ENCODE data around the gene CTIF. TPM values are rescaled to one million over a fixed set of nuclear protein-coding genes. Genes with fewer than 3 reads are reported as not detected.
"Not testable (repeated sequence)": the region's sequence is repeated elsewhere in the genome, so short reads cannot be mapped to it uniquely, and the experiment has no call there.

The CTIF gene
- total and polyA plus RNA-seq, 5 donors = 41.0 to 78.2 (median 48.5) TPM

- H3K4me3 ChIP-seq (ENCODE audit: low read length) = no peak overlapping the region
- no peaks in the 10 kb centered on the region for H3K9me3 ChIP-seq (ENCODE audit: control insufficient read depth, low read length)
- intact Hi-C loops (cut with DNase I) = loop anchor here in 3 of 4 donors (10.0 kb wide), 3 partner anchors 61 to 461 kb away; no protein-coding TSS in a partner anchor
- 53% methylated on average over 14 of the region's 14 CpGs for WGBS
- peak; percentile 58 to 76 for ATAC-seq
- peak overlapping the region; percentile 77 for H3K27ac ChIP-seq (ENCODE audit: low read length)
- H3K27me3 ChIP-seq (ENCODE audit: control insufficient read depth, insufficient read depth) = no peaks in the 10 kb centered on the region
- peaks cover 32% of the 10 kb centered on the region for H3K4me1 ChIP-seq (ENCODE audit: control insufficient read depth, insufficient read depth, low read length)
- peak; percentile 80 to 88 (median 86) for DNase-seq
Measured at GRCh38 chr18:48713309-48713708, 174.5 kb downstream of the CTIF start.

GRCh38 chr18:48714873-48715272 is 176.0 kb downstream of the CTIF start:
- H3K27ac ChIP-seq (ENCODE audit: low read length) = no peak overlapping the region
- no peaks in the 10 kb centered on the region for H3K9me3 ChIP-seq (ENCODE audit: control insufficient read depth, low read length)
- peaks cover 29% of the 10 kb centered on the region for H3K4me1 ChIP-seq (ENCODE audit: control insufficient read depth, insufficient read depth, low read length)
- H3K4me3 ChIP-seq (ENCODE audit: low read length) = no peak overlapping the region
- 94% methylated on average over 6 of the region's 6 CpGs for WGBS
- intact Hi-C loops (cut with DNase I) = loop anchor here in 3 of 4 donors (10.0 kb wide), 3 partner anchors 60 to 460 kb away; no protein-coding TSS in a partner anchor
- ATAC-seq (no peak), DNase-seq (peak in 1 of 3 donors; percentile 35)
- no peaks in the 10 kb centered on the region for H3K27me3 ChIP-seq (ENCODE audit: control insufficient read depth, insufficient read depth)

- Histone ChIP-seq H3K4me1 (ENCODE audit: control insufficient read depth, insufficient read depth, low read length) (peaks cover 31% of the 10 kb centered on the region), H3K27ac (ENCODE audit: low read length) (peak overlapping the region; percentile 53), H3K4me3 (ENCODE audit: low read length) (no peak overlapping the region), H3K9me3 (ENCODE audit: control insufficient read depth, low read length) (no peaks in the 10 kb centered on the region), H3K27me3 (ENCODE audit: control insufficient read depth, insufficient read depth) (no peaks in the 10 kb centered on the region)
- ATAC-seq (peak; percentile 54 to 64), DNase-seq (peak; percentile 66 to 78 (median 73))
- 63% methylated on average over 10 of the region's 10 CpGs for WGBS
- intact Hi-C loops (cut with DNase I) = loop anchor here in 3 of 4 donors (10.0 kb wide), 3 partner anchors 59 to 459 kb away; no protein-coding TSS in a partner anchor
Measured at GRCh38 chr18:48715711-48716361, 177.0 kb downstream of the CTIF start.

- WGBS = 96% methylated on average over 9 of the region's 9 CpGs
Measured at GRCh38 chr18:48717227-48717626, 178.4 kb downstream of the CTIF start.

GRCh38 chr18:48718251-48718959 is 179.6 kb downstream of the CTIF start:
- Histone ChIP-seq H3K9me3 (ENCODE audit: control insufficient read depth, low read length) (no peaks in the 10 kb centered on the region), H3K27me3 (ENCODE audit: control insufficient read depth, insufficient read depth) (no peaks in the 10 kb centered on the region), H3K27ac (ENCODE audit: low read length) (no peak overlapping the region), H3K4me1 (ENCODE audit: control insufficient read depth, insufficient read depth, low read length) (peaks cover 20% of the 10 kb centered on the region), H3K4me3 (ENCODE audit: low read length) (no peak overlapping the region)
- DNase-seq = no peak
- WGBS = 99% methylated on average over 10 of the region's 10 CpGs
- ATAC-seq = no peak
- intact Hi-C loops (cut with DNase I) = loop anchor here in 3 of 4 donors (10.0 kb wide), 3 partner anchors 56 to 456 kb away; no protein-coding TSS in a partner anchor

More at GRCh38 chr18:48717227-48717626, 178.4 kb downstream of the CTIF start:
- not testable (repeated sequence) for ATAC-seq; H3K9me3 ChIP-seq (ENCODE audit: control insufficient read depth, low read length); H3K27ac ChIP-seq (ENCODE audit: low read length); H3K4me3 ChIP-seq (ENCODE audit: low read length); H3K27me3 ChIP-seq (ENCODE audit: control insufficient read depth, insufficient read depth)
- DNase-seq = peak in 1 of 3 donors; percentile 18
- intact Hi-C loops (cut with DNase I) = loop anchor here in 3 of 4 donors (10.0 kb wide), 3 partner anchors 58 to 458 kb away; no protein-coding TSS in a partner anchor
- peaks cover 28% of the 10 kb centered on the region for H3K4me1 ChIP-seq (ENCODE audit: control insufficient read depth, insufficient read depth, low read length)

- intact Hi-C loops (cut with DNase I) = loop anchor here in 3 of 4 donors (10.0 kb wide), 3 partner anchors 55 to 455 kb away; no protein-coding TSS in a partner anchor
- 93% methylated on average over 4 of the region's 4 CpGs for WGBS
- H3K9me3 ChIP-seq (ENCODE audit: control insufficient read depth, low read length) = no peaks in the 10 kb centered on the region
Measured at GRCh38 chr18:48719388-48719787, 180.6 kb downstream of the CTIF start.

GRCh38 chr18:48719974-48720654 is 181.3 kb downstream of the CTIF start:
- intact Hi-C loops (cut with DNase I) = loop anchor here in 3 of 4 donors (10.0 kb wide), 3 partner anchors 55 to 455 kb away; no protein-coding TSS in a partner anchor

More at GRCh38 chr18:48719388-48719787, 180.6 kb downstream of the CTIF start:
- Histone ChIP-seq H3K4me1 (ENCODE audit: control insufficient read depth, insufficient read depth, low read length) (peaks cover 19% of the 10 kb centered on the region), H3K4me3 (ENCODE audit: low read length) (no peak overlapping the region), H3K27ac (ENCODE audit: low read length) (no peak overlapping the region), H3K27me3 (ENCODE audit: control insufficient read depth, insufficient read depth) (no peaks in the 10 kb centered on the region)
- ATAC-seq (no peak), DNase-seq (no peak)

GRCh38 chr18:48720655-48721025 is 181.8 kb downstream of the CTIF start:
- no peak overlapping the region for H3K4me3 ChIP-seq (ENCODE audit: low read length)
- no peaks in the 10 kb centered on the region for H3K27me3 ChIP-seq (ENCODE audit: control insufficient read depth, insufficient read depth)
- 91% methylated on average over 6 of the region's 6 CpGs for WGBS
- H3K4me1 ChIP-seq (ENCODE audit: control insufficient read depth, insufficient read depth, low read length) = peaks cover 14% of the 10 kb centered on the region
- intact Hi-C loops (cut with DNase I) = no loop called here
- no peak overlapping the region for H3K27ac ChIP-seq (ENCODE audit: low read length)
- no peaks in the 10 kb centered on the region for H3K9me3 ChIP-seq (ENCODE audit: control insufficient read depth, low read length)
- DNase-seq (peak in 2 of 3 donors; percentile 15 to 19), ATAC-seq (no peak)

More at GRCh38 chr18:48719974-48720654, 181.3 kb downstream of the CTIF start:
- 53% methylated on average over 12 of the region's 12 CpGs for WGBS
- no peak overlapping the region for H3K27ac ChIP-seq (ENCODE audit: low read length)
- no peak overlapping the region for H3K4me3 ChIP-seq (ENCODE audit: low read length)
- H3K27me3 ChIP-seq (ENCODE audit: control insufficient read depth, insufficient read depth) = no peaks in the 10 kb centered on the region
- no peaks in the 10 kb centered on the region for H3K9me3 ChIP-seq (ENCODE audit: control insufficient read depth, low read length)
- H3K4me1 ChIP-seq (ENCODE audit: control insufficient read depth, insufficient read depth, low read length) = peaks cover 19% of the 10 kb centered on the region
- ATAC-seq = no peak
- peak in 1 of 3 donors; percentile 51 for DNase-seq

- no peak for ATAC-seq
- no peak overlapping the region for H3K27ac ChIP-seq (ENCODE audit: low read length)
- no peaks in the 10 kb centered on the region for H3K27me3 ChIP-seq (ENCODE audit: control insufficient read depth, insufficient read depth)
- peaks cover 8% of the 10 kb centered on the region for H3K4me1 ChIP-seq (ENCODE audit: control insufficient read depth, insufficient read depth, low read length)
- no peaks in the 10 kb centered on the region for H3K9me3 ChIP-seq (ENCODE audit: control insufficient read depth, low read length)
- H3K4me3 ChIP-seq (ENCODE audit: low read length) = no peak overlapping the region
- WGBS = 70% methylated on average over 8 of the region's 8 CpGs
- DNase-seq = peak in 2 of 3 donors; percentile 65 to 71
- intact Hi-C loops (cut with DNase I) = no loop called here
Measured at GRCh38 chr18:48721312-48721711, 182.5 kb downstream of the CTIF start.

GRCh38 chr18:48723016-48723415 is 184.2 kb downstream of the CTIF start:
- DNase-seq (peak in 2 of 3 donors; percentile 27 to 40), ATAC-seq (no peak)
- 90% methylated on average over 5 of the region's 5 CpGs for WGBS
- intact Hi-C loops (cut with DNase I) = no loop called here
- peaks cover 8% of the 10 kb centered on the region for H3K4me1 ChIP-seq (ENCODE audit: control insufficient read depth, insufficient read depth, low read length)
- H3K4me3 ChIP-seq (ENCODE audit: low read length) = no peak overlapping the region
- H3K27ac ChIP-seq (ENCODE audit: low read length) = no peak overlapping the region
- no peaks in the 10 kb centered on the region for H3K9me3 ChIP-seq (ENCODE audit: control insufficient read depth, low read length)
- H3K27me3 ChIP-seq (ENCODE audit: control insufficient read depth, insufficient read depth) = no peaks in the 10 kb centered on the region
